Osteocyte (in vitro differentiated cells): Measurements from ENCODE around the gene TRAF4. TPM values are rescaled to one million over a fixed set of nuclear protein-coding genes. Genes with fewer than 3 reads are reported as not detected.

Source experiments
- DNase-seq: peaks from one replicate; pipeline ENCODE4 v3.0.0; 2021; ENCODE audit warnings: mixed read lengths; ENCODE audit not compliant: unreplicated experiment; ENCODE audit errors: extremely low spot score
- H3K27ac Mint-ChIP-seq: one replicate; pipeline ENCODE4 v1.8.0; 2021; ENCODE audit warnings: mild to moderate bottlenecking, mixed read lengths; ENCODE audit not compliant: unreplicated experiment
- H3K27me3 Mint-ChIP-seq: one replicate; pipeline ENCODE4 v1.8.0; 2021; ENCODE audit warnings: mixed read lengths; ENCODE audit not compliant: unreplicated experiment
- H3K36me3 Mint-ChIP-seq: one replicate; pipeline ENCODE4 v1.8.0; 2021; ENCODE audit warnings: mixed read lengths; ENCODE audit not compliant: unreplicated experiment
- H3K4me1 Mint-ChIP-seq: one replicate; pipeline ENCODE4 v1.8.0; 2021; ENCODE audit warnings: mixed read lengths; ENCODE audit not compliant: unreplicated experiment
- H3K4me3 Mint-ChIP-seq: one replicate; pipeline ENCODE4 v1.8.0; 2021; ENCODE audit warnings: mild to moderate bottlenecking, moderate library complexity, mixed read lengths; ENCODE audit not compliant: unreplicated experiment
- H3K9me3 Mint-ChIP-seq: one replicate; pipeline ENCODE4 v1.8.0; 2021; ENCODE audit warnings: mixed read lengths; ENCODE audit not compliant: unreplicated experiment
- total RNA-seq: library from RNA; stranded (reverse); gene quantifications from 2 replicates; pipeline ENCODE4 v1.2.1, GENCODE V29; 2021
- TF ChIP-seq, protein P1 (sequence below): fragments of 200-600 bp; sonication (generic); IDR thresholded peaks from 2 replicates; pipeline ENCODE4 v1.5.0; 2021; ENCODE audit warnings: antibody characterized with exemption, mild to moderate bottlenecking, moderate library complexity

Gene TRAF4
- total RNA-seq, 1 donor from 2014 or later, result 95.5 TPM

DNA sequence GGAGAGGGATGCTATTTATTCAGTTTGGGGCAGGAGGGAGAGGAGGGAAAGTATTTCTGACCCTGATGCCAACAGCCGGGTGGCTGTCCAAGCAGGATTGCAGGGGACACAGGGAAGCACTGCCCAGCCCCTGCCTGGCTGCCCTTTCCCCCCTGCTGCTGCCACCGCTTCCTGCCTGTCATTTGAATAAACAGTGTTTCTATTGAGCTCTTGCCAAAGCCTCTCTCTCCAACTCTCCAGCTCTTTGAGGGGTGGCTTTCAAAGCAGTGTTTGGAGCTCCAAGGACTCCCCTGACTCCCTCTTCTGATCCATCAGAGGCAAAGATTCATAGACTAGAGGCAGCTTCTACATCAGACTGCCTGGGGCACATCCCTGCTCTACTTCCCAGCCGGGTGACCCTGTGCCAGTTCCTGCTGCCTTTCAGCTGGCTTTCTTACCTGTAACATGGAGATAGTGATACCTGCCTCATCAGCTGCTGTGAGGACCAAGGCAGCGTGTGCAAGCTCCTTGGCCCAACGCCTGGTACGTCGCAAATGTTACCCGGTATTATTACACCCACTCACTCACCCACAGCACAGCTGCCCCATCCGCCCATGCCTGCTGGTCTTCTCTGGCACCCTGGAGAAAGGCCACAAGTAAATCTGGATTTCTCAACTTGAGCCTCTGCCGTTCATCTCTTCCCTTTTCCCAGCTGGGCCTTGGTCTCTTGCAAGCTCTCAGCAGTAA is 41.6 kb upstream of the TRAF4 start:
- DNase-seq, result no peak
- H3K4me1 Mint-ChIP-seq, result no peaks in the 10 kb centered on the region
- TF ChIP-seq, protein P1, sequence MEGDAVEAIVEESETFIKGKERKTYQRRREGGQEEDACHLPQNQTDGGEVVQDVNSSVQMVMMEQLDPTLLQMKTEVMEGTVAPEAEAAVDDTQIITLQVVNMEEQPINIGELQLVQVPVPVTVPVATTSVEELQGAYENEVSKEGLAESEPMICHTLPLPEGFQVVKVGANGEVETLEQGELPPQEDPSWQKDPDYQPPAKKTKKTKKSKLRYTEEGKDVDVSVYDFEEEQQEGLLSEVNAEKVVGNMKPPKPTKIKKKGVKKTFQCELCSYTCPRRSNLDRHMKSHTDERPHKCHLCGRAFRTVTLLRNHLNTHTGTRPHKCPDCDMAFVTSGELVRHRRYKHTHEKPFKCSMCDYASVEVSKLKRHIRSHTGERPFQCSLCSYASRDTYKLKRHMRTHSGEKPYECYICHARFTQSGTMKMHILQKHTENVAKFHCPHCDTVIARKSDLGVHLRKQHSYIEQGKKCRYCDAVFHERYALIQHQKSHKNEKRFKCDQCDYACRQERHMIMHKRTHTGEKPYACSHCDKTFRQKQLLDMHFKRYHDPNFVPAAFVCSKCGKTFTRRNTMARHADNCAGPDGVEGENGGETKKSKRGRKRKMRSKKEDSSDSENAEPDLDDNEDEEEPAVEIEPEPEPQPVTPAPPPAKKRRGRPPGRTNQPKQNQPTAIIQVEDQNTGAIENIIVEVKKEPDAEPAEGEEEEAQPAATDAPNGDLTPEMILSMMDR, result no peak
- no peaks in the 10 kb centered on the region for H3K9me3 Mint-ChIP-seq
- H3K27me3 Mint-ChIP-seq, result no peaks in the 10 kb centered on the region
- peaks cover 25% of the 10 kb centered on the region for H3K36me3 Mint-ChIP-seq
- H3K4me3 Mint-ChIP-seq, result no peak overlapping the region
- no peak overlapping the region for H3K27ac Mint-ChIP-seq

DNA sequence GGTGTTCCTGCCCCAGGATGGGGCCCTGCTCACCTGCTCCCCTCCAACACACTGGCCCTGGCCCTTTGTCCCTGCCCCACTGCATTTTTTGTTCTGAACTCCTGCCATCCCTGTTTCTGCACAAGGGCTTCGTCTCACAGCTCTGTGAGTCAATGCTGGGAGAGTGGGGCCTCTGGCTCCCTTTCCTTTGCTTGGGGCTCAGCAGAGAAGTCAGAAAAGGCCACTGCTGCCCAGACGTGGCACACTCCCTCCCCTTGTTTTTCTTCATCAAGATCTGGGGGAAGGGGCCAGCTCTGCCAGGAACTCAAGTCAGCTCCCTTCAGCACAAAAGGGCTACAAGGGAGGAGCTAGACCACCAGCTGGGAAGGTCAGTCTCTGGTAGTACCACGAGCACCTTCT is 41.1 kb upstream of the TRAF4 start:
- DNase-seq, result no peak
- Mint-ChIP-seq H3K36me3 (peaks cover 25% of the 10 kb centered on the region), H3K27me3 (no peaks in the 10 kb centered on the region), H3K9me3 (no peaks in the 10 kb centered on the region), H3K27ac (no peak overlapping the region), H3K4me1 (no peaks in the 10 kb centered on the region), H3K4me3 (no peak overlapping the region)
- TF ChIP-seq, protein P1, result no peak

DNA sequence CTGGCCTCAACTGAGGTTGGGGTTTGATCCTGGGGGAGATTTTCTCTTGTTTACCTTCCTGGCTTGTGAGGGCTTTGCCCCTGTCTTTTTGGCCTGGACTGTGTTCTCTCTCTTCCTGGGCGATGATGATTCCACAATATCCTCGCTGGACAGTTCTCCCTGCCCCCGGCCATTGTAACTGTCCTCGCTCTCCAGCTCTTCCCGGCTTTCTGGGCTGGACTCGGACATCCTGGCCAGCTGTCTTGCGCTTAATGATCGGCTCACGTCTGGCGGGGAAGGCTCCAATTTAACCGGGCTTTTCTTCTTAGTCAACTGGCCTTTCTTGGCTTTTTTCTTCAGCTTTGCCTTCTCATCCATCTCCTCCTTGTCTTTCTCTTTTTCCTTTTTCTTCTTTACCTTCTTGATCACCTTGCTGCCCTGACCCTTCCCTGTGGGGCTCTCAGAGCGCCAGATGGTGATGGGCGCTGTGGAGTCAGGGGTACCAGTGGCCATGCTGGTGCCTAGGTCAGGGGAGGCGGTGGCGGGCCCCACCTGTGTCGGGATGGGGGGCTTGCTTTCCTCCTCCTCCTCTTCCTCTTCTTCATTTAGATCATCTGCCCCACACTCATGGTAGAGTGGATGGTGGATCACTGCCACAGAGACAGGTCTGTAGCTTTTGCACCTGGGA is 40.1 kb upstream of the TRAF4 start:
- H3K36me3 Mint-ChIP-seq, result peaks cover 25% of the 10 kb centered on the region

DNA sequence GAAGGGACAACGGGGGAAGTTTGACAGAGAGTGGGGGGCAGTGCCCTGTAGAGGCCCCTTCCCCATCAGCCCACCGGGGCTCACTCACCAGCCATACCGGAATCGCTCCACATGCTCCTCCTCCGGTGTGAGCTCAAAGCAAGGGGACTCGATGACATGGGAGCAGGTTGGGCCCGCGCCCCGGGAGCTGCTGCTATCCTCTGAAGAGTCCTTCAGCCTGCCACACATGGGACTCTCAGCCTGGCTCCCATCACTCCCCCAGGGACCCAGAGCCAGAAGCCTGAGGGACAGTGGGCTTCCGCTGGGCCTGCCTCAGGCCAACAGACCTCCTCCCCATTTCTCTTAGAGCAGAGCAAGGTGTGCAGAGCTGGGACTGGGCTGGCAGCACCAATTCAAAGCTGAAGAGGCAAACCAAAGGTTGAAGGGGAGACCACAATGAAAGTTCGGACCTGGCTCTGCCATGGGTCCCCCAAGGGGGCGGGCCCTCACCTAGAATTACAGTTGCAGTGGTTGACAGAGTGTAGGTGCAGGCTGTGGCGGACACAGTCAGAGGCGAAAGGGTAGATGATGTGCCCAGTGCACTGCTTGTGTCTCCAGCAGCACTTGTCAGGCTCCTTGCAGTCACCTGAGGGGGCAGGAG is 39.5 kb upstream of the TRAF4 start:
- TF ChIP-seq, protein P1, result no peak
- no peak for DNase-seq
- H3K36me3 Mint-ChIP-seq, result peaks cover 25% of the 10 kb centered on the region
- H3K27ac Mint-ChIP-seq, result no peak overlapping the region
- H3K9me3 Mint-ChIP-seq, result no peaks in the 10 kb centered on the region
- no peak overlapping the region for H3K4me3 Mint-ChIP-seq
- H3K27me3 Mint-ChIP-seq, result no peaks in the 10 kb centered on the region
- H3K4me1 Mint-ChIP-seq, result no peaks in the 10 kb centered on the region

More for the DNA sequence above, 40.1 kb upstream of the TRAF4 start:
- Mint-ChIP-seq H3K27me3 (no peaks in the 10 kb centered on the region), H3K27ac (no peak overlapping the region), H3K9me3 (no peaks in the 10 kb centered on the region), H3K4me3 (no peak overlapping the region), H3K4me1 (no peaks in the 10 kb centered on the region)
- TF ChIP-seq, protein P1, result no peak
- no peak for DNase-seq

DNA sequence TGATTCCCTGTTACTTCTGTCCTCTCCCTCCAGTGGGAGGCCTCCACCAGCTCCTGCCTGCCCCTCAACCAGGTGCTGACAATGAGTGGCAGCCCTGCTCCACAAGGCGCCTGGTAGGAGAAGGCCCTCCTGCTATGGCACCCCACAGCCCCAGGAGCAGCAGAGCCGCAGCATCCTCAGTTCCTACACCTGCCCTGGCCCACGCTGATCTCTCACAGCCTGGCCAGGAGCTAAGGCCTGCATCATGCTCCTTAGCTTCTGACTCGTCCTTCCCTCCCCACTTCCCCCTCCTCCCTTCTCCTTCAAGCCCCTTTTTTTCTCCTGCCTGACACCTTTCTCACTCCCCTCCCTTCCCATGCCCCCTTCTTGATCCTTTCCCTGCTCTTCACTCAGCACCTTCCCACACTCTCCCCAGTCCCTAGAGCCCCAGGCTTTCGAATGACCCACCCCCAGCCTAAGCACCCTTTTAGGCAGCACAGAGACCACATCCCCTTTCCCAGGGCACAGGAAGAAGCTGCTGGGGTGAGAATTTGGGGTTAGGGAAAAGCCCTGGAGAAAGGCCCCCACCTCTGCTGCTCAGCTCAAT is 38.6 kb upstream of the TRAF4 start:
- H3K4me1 Mint-ChIP-seq, result peaks cover 3% of the 10 kb centered on the region
- DNase-seq, result no peak
- TF ChIP-seq, protein P1, result no peak
- H3K4me3 Mint-ChIP-seq, result no peak overlapping the region
- no peaks in the 10 kb centered on the region for H3K9me3 Mint-ChIP-seq
- H3K27ac Mint-ChIP-seq, result no peak overlapping the region
- H3K27me3 Mint-ChIP-seq, result no peaks in the 10 kb centered on the region
- peaks cover 20% of the 10 kb centered on the region for H3K36me3 Mint-ChIP-seq
